Measurements from ENCODE around the gene IFT43. TPM values are rescaled to one million over a fixed set of nuclear protein-coding genes. Genes with fewer than 3 reads are reported as not detected.

IFT43 gene
- total RNA-seq, 1 donor from 2014 or later: 52.1 TPM

DNA sequence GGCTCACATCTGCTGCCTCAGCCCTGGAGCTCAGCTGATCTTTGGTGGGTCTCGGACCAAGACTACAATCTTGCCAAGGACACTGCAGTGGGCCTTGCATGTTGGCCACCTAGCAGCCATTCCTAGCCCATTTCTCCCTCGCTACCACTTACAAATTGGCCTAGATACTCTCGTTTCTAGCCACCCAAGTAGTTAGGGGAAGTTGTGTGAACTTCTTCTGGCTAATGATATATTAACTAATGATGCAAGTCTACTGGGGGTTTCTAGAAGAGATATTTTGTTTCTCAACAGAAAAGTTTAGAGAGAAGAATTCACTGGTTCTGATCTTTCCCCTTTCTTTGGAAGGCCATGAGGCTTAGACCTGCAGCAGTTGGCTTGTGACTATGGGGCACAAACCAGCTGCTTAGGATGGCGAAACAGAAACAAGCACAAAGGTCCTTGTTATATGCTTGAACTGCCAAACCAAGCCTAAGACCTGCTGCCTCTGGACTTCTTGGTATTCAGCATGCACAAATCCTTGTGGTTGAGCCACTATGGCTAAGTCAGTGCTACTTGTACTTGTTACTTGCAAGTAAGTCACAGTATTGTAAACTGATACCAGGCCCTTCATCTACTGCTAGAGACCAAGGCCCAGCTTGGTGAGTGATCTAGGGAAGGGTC is 135.7 kb downstream of the IFT43 start:
- Mint-ChIP-seq H3K27ac (no peak overlapping the region), H3K27me3 (peaks cover 10% of the 10 kb centered on the region), H3K4me1 (ENCODE audit: low read depth) (peaks cover 2% of the 10 kb centered on the region), H3K9me3 (ENCODE audit: low read depth) (no peaks in the 10 kb centered on the region), H3K36me3 (ENCODE audit: insufficient read depth) (no peaks in the 10 kb centered on the region), H3K4me3 (ENCODE audit: low read depth) (no peak overlapping the region)
- no peak for DNase-seq (ENCODE audit: low spot score, unreplicated experiment)
- TF ChIP-seq, protein P1, sequence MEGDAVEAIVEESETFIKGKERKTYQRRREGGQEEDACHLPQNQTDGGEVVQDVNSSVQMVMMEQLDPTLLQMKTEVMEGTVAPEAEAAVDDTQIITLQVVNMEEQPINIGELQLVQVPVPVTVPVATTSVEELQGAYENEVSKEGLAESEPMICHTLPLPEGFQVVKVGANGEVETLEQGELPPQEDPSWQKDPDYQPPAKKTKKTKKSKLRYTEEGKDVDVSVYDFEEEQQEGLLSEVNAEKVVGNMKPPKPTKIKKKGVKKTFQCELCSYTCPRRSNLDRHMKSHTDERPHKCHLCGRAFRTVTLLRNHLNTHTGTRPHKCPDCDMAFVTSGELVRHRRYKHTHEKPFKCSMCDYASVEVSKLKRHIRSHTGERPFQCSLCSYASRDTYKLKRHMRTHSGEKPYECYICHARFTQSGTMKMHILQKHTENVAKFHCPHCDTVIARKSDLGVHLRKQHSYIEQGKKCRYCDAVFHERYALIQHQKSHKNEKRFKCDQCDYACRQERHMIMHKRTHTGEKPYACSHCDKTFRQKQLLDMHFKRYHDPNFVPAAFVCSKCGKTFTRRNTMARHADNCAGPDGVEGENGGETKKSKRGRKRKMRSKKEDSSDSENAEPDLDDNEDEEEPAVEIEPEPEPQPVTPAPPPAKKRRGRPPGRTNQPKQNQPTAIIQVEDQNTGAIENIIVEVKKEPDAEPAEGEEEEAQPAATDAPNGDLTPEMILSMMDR (IDR thresholded peaks at IDR 0.05; ENCODE audit: unreplicated experiment): no peak

DNA sequence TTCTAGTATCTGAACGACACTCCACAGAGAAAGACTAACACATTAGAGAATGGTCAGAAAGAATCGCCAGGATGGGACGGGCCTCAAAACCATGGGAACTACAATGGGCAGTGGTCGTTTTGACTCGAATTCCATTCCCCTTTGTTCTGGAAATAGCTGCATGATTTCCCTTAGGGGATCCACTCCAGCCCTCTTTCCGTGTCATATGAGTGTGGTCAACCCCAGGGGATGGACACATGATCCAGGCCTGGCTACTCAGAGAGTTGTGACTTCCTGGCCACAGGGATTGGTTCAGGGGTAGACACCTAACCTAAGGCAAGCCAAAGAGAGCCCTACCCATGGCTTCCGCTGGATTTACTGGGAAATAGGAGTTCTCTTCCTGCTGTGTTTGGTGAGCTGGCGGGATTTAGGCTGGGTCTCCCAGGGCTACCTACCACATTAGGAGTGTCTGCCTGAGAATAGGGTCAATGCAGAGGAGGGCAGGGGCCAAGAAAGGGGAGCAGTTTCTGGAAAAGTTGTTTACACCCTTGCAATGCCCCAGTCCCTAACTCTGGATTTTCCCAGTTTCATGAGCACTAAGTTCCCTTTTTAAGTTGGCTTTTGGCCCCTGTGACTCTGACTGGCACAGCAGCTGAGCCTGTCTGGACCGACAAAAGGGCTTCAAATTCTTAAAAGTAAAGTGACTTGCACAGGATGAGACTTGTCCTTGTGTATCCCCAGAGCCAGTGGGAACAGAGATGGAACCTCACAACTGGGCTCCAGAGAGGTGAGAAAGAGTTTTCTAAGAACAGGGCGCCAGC is 138.1 kb downstream of the IFT43 start:
- no peak for DNase-seq (ENCODE audit: low spot score, unreplicated experiment)
- no peaks in the 10 kb centered on the region for H3K36me3 Mint-ChIP-seq (ENCODE audit: insufficient read depth)

DNA sequence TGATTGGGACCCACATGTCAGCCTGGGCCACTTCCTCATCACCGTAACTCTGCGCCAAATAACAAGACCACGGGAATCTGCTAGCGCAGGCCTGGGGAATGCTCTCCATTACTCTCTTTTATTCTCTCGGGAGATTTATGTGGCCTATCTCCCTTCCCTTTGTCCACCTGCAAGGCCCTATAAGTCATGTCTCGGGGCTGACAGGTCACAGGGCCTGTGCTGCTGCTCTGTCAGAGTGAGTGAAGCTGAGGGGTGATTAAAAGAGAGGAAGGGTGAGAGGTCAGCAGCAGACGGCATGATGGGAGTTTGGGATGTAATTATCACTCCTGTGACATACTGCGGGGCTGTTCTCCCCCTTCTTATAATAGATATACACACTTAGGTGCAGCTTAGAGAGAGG is 139.9 kb downstream of the IFT43 start:
- no peak overlapping the region for H3K4me3 Mint-ChIP-seq (ENCODE audit: low read depth)
- no peak for DNase-seq (ENCODE audit: low spot score, unreplicated experiment)
- TF ChIP-seq, protein P1 (IDR thresholded peaks at IDR 0.05; ENCODE audit: unreplicated experiment): no peak
- H3K36me3 Mint-ChIP-seq (ENCODE audit: insufficient read depth): no peaks in the 10 kb centered on the region
- H3K27ac Mint-ChIP-seq: no peak overlapping the region
- H3K4me1 Mint-ChIP-seq (ENCODE audit: low read depth): peaks cover 2% of the 10 kb centered on the region
- H3K9me3 Mint-ChIP-seq (ENCODE audit: low read depth): no peaks in the 10 kb centered on the region
- H3K27me3 Mint-ChIP-seq: peaks cover 22% of the 10 kb centered on the region

More for the DNA sequence above, 138.1 kb downstream of the IFT43 start:
- peaks cover 10% of the 10 kb centered on the region for H3K27me3 Mint-ChIP-seq
- H3K4me3 Mint-ChIP-seq (ENCODE audit: low read depth): no peak overlapping the region
- H3K9me3 Mint-ChIP-seq (ENCODE audit: low read depth): no peaks in the 10 kb centered on the region
- TF ChIP-seq, protein P1 (IDR thresholded peaks at IDR 0.05; ENCODE audit: unreplicated experiment): no peak
- no peak overlapping the region for H3K27ac Mint-ChIP-seq
- H3K4me1 Mint-ChIP-seq (ENCODE audit: low read depth): peaks cover 2% of the 10 kb centered on the region

DNA sequence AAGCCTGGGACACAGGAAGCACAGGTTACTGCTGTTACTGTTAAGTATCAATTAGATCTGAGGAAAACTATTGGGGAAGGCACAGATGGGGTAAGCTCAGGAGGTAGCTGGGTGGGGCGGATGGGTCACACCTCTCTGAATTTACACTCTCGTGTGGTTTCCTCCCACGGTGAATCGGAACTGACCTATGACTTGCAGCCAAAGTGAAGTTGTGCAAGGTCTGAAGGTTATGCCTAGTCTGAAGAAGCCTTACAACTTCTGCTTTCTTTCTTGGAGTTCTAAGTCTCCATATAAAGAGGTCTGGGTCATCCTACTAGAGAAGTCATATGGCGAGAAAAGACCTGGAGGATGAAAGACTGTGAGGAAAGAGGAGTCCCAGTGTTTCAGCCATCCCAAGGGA is 140.5 kb downstream of the IFT43 start:
- peaks cover 2% of the 10 kb centered on the region for H3K4me1 Mint-ChIP-seq (ENCODE audit: low read depth)
- no peaks in the 10 kb centered on the region for H3K9me3 Mint-ChIP-seq (ENCODE audit: low read depth)
- H3K27me3 Mint-ChIP-seq: peaks cover 27% of the 10 kb centered on the region
- no peak for DNase-seq (ENCODE audit: low spot score, unreplicated experiment)
- H3K27ac Mint-ChIP-seq: no peak overlapping the region
- H3K4me3 Mint-ChIP-seq (ENCODE audit: low read depth): no peak overlapping the region
- TF ChIP-seq, protein P1 (IDR thresholded peaks at IDR 0.05; ENCODE audit: unreplicated experiment): no peak
- H3K36me3 Mint-ChIP-seq (ENCODE audit: insufficient read depth): no peaks in the 10 kb centered on the region

DNA sequence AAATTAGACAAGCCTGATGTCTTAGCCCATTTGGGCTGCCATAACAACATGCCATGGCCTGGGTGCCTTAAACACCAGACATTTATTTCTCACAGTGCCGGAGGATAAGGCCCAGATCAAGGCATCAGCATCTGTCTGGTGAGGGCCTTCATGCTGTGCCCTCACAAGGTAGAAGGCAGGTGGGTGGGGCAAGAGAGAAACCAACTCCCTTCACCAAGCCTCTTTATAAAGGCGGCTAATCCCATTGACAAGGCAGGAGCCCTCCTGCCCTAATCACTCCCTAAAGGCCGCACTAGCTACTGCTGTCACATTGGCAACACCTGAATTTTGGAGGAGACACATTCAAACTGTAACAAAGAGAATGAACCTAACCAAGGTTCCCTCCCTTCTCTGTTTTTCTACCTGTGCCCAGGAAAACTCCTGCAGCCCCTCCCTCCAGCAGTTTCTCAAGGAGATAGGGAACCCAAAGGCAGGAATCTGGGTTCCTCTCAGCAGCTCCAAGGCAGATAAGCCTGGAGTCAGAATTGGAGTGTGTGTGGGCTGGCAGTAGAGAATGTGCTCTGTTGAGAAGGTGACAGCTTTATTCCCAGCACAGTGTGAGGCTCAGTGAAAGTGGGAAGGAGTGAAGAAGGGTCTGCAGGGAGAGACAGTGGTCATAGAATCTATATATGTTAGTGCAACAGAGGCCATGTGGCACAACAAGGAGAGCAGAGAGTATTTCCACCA is 144.5 kb downstream of the IFT43 start:
- no peak for DNase-seq (ENCODE audit: low spot score, unreplicated experiment)
- Mint-ChIP-seq H3K4me3 (ENCODE audit: low read depth) (no peak overlapping the region), H3K4me1 (ENCODE audit: low read depth) (no peaks in the 10 kb centered on the region), H3K9me3 (ENCODE audit: low read depth) (no peaks in the 10 kb centered on the region), H3K27me3 (peaks cover 55% of the 10 kb centered on the region), H3K27ac (no peak overlapping the region), H3K36me3 (ENCODE audit: insufficient read depth) (no peaks in the 10 kb centered on the region)
- TF ChIP-seq, protein P1 (IDR thresholded peaks at IDR 0.05; ENCODE audit: unreplicated experiment): no peak
